Measurements from ENCODE around the gene TFPI2. TPM values are rescaled to one million over a fixed set of nuclear protein-coding genes. Genes with fewer than 3 reads are reported as not detected.
"Not testable (repeated sequence)": the region's sequence is repeated elsewhere in the genome, so short reads cannot be mapped to it uniquely, and the experiment has no call there.

TFPI2 gene
- total RNA-seq, 2 experiments from 2014 or later = not detected

DNA sequence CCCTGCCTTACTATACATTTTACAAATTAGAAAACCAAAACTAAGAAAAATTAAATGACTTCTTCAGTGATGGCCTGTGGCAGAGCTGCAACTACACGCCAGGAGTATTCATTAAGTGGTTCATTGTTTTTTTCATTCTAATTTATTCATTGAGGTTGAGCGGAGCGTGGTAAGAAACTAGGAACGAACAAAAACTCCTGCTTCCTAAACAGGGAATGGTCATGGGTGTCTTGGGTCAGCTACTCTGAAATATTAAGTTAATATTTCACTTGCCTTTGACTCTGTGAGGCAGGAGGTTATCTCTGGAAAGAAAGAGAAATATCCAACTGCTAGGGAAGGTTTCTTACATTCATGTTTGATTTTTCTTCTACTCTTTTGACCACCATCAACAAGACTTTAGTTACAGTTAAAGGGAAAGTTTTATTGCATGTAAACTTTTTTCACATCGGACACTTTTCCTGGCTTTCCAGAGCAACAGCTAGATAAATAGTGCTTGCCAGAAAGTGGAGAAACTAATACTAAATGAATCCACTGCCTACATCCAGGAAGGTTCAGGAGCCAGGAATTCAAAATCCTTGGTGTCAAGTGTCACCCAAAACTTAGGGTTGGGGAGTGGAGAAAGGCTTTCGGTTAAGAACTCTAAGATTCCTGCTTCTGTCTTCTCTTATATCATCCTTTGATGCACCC is 30.1 kb upstream of the TFPI2 start:
- H3K4me3 Mint-ChIP-seq = no peak overlapping the region
- H3K27ac ChIP-seq (ENCODE audit: low read depth in 1 of 2, low read length in 2 of 2) = no peak overlapping the region
- H3K4me1 Mint-ChIP-seq (ENCODE audit: low read depth) = no peaks in the 10 kb centered on the region
- peaks cover 40% of the 10 kb centered on the region for H3K27me3 Mint-ChIP-seq
- H3K9me3 Mint-ChIP-seq = no peaks in the 10 kb centered on the region
- H3K36me3 Mint-ChIP-seq (ENCODE audit: low read depth) = no peaks in the 10 kb centered on the region
- H3K4me3 ChIP-seq (ENCODE audit: low read length) = no peak overlapping the region
- peaks cover 0 to 4% of the 10 kb centered on the region in 2 experiments for H3K9me3 ChIP-seq (ENCODE audit: control insufficient read depth in 1 of 2, insufficient read depth in 1 of 2, low read length in 2 of 2)
- no peak overlapping the region for H3K27ac Mint-ChIP-seq
- DNase-seq (no peak), ATAC-seq (ENCODE audit: poor library complexity) (no peak)
- H3K36me3 ChIP-seq (ENCODE audit: insufficient read depth, low read length) = no peaks in the 10 kb centered on the region
- ChIA-PET CTCF (interaction anchor here (1.2 kb wide), 1 partner anchor 11 kb away, joined by 4 read pairs; no protein-coding TSS in a partner anchor), POLR2A (no interaction called here)
- intact Hi-C loops (cut with DNase I, micrococcal nuclease) = no loop called here
- H3K27me3 ChIP-seq (ENCODE audit: control insufficient read depth in 1 of 2, insufficient read depth in 2 of 2, low read length in 2 of 2) = peaks cover 21 to 26% of the 10 kb centered on the region in 2 experiments
- H3K4me1 ChIP-seq (ENCODE audit: insufficient read depth, low read length) = peaks cover 9% of the 10 kb centered on the region
- TF ChIP-seq, protein P1, sequence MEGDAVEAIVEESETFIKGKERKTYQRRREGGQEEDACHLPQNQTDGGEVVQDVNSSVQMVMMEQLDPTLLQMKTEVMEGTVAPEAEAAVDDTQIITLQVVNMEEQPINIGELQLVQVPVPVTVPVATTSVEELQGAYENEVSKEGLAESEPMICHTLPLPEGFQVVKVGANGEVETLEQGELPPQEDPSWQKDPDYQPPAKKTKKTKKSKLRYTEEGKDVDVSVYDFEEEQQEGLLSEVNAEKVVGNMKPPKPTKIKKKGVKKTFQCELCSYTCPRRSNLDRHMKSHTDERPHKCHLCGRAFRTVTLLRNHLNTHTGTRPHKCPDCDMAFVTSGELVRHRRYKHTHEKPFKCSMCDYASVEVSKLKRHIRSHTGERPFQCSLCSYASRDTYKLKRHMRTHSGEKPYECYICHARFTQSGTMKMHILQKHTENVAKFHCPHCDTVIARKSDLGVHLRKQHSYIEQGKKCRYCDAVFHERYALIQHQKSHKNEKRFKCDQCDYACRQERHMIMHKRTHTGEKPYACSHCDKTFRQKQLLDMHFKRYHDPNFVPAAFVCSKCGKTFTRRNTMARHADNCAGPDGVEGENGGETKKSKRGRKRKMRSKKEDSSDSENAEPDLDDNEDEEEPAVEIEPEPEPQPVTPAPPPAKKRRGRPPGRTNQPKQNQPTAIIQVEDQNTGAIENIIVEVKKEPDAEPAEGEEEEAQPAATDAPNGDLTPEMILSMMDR (IDR thresholded peaks at IDR 0.05) = no peak

DNA sequence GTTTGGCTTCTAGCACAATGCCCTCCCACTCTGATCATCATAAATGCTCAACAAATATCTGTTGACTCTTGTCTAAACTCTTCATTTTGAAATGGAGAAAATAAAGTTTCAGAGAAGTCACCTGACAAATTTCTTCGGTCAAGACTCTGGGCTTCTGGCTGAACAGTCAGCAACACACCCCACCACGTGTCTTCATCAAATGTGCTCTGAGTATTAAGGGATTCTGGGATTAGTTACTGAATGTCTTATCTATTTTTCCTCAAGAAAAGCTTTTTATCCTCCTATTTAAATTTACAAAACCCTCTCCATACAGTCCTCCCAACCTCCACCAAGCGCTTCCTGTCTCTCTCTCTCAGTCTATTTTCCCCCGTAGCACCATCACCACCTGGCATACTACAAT is 25.8 kb upstream of the TFPI2 start:
- CTCF ChIA-PET; ATAC-seq (ENCODE audit: poor library complexity); H3K27ac ChIP-seq (ENCODE audit: low read depth in 1 of 2, low read length in 2 of 2); H3K9me3 Mint-ChIP-seq; H3K4me3 Mint-ChIP-seq; H3K4me1 Mint-ChIP-seq (ENCODE audit: low read depth); intact Hi-C loops (cut with DNase I, micrococcal nuclease); H3K9me3 ChIP-seq (ENCODE audit: control insufficient read depth in 1 of 2, insufficient read depth in 1 of 2, low read length in 2 of 2); H3K27me3 ChIP-seq (ENCODE audit: control insufficient read depth in 1 of 2, insufficient read depth in 2 of 2, low read length in 2 of 2); H3K36me3 ChIP-seq (ENCODE audit: insufficient read depth, low read length); H3K4me3 ChIP-seq (ENCODE audit: low read length); H3K27ac Mint-ChIP-seq; H3K4me1 ChIP-seq (ENCODE audit: insufficient read depth, low read length); H3K36me3 Mint-ChIP-seq (ENCODE audit: low read depth); POLR2A ChIA-PET; DNase-seq: not testable (repeated sequence)
- H3K27me3 Mint-ChIP-seq = peaks cover 38% of the 10 kb centered on the region

DNA sequence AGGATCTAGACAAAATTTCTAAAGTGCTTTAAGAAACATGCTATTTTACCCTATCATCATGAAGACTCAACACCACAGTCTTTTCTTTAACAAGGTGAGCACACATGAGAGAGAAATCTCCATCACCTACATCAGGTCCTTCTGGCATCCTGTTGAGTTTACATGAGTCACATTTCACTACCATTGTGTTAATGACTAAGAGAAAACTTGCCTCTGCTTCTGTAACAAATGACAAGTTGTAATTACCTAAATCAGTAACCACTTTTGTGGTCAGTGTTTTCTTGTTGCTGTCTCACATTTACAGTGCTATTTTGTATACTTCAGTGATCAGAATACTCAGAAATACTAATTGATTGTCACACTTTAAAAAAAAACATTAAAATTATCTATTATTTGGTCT is 25.3 kb upstream of the TFPI2 start:
- peaks cover 34% of the 10 kb centered on the region for H3K27me3 Mint-ChIP-seq
- H3K9me3 Mint-ChIP-seq; H3K4me1 Mint-ChIP-seq (ENCODE audit: low read depth); intact Hi-C loops (cut with DNase I, micrococcal nuclease); H3K4me3 ChIP-seq (ENCODE audit: low read length); H3K27ac ChIP-seq (ENCODE audit: low read depth in 1 of 2, low read length in 2 of 2); POLR2A ChIA-PET; H3K9me3 ChIP-seq (ENCODE audit: control insufficient read depth in 1 of 2, insufficient read depth in 1 of 2, low read length in 2 of 2); H3K36me3 Mint-ChIP-seq (ENCODE audit: low read depth); DNase-seq; ATAC-seq (ENCODE audit: poor library complexity); H3K27ac Mint-ChIP-seq; H3K27me3 ChIP-seq (ENCODE audit: control insufficient read depth in 1 of 2, insufficient read depth in 2 of 2, low read length in 2 of 2); CTCF ChIA-PET; H3K36me3 ChIP-seq (ENCODE audit: insufficient read depth, low read length); H3K4me3 Mint-ChIP-seq; H3K4me1 ChIP-seq (ENCODE audit: insufficient read depth, low read length): not testable (repeated sequence)

DNA sequence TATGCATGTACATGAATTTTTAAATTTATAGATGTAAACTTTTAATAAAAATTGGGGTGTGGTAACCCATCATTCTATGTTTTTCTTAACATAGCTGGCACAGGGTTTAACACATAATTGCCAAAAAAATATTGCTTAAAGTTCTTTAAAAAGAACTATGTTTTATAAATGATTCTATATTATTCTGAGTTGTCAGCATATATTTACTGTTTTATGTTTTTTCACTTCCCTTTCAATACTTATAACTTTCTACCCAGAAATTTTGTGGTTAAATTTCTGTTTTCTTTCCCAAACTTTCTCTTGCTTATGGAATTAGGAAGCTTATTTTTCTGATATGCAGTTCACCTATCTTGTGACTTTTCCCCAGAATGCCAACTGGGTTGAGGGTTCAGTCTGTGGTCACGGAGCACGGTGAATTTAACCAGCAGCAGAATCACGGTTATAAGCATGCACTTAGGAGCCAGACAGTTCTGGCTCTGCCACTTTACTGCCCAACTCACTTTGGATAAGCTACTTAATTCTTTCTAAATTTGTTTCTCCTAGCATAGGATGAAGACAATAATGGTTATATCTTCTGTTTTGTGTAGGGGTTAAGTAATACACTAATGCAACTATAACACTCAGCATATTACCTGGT is 24.8 kb upstream of the TFPI2 start:
- H3K36me3 ChIP-seq (ENCODE audit: insufficient read depth, low read length); H3K4me3 ChIP-seq (ENCODE audit: low read length); H3K36me3 Mint-ChIP-seq (ENCODE audit: low read depth); H3K4me1 ChIP-seq (ENCODE audit: insufficient read depth, low read length); H3K27ac ChIP-seq (ENCODE audit: low read depth in 1 of 2, low read length in 2 of 2); ATAC-seq (ENCODE audit: poor library complexity); CTCF ChIA-PET; H3K27me3 ChIP-seq (ENCODE audit: control insufficient read depth in 1 of 2, insufficient read depth in 2 of 2, low read length in 2 of 2); H3K4me1 Mint-ChIP-seq (ENCODE audit: low read depth); intact Hi-C loops (cut with DNase I, micrococcal nuclease); POLR2A ChIA-PET; H3K27ac Mint-ChIP-seq; H3K9me3 Mint-ChIP-seq; DNase-seq; H3K9me3 ChIP-seq (ENCODE audit: control insufficient read depth in 1 of 2, insufficient read depth in 1 of 2, low read length in 2 of 2); H3K4me3 Mint-ChIP-seq: not testable (repeated sequence)
- H3K27me3 Mint-ChIP-seq = peaks cover 28% of the 10 kb centered on the region

Measured in CD4-positive, alpha-beta T cell (primary cell).